CD4-positive, alpha-beta T cell (primary cell): ENCODE results near the gene CGB2. TPM values are rescaled to one million over a fixed set of nuclear protein-coding genes. Genes with fewer than 3 reads are reported as not detected.
"Not testable (repeated sequence)": the region's sequence is repeated elsewhere in the genome, so short reads cannot be mapped to it uniquely, and the experiment has no call there.

Source experiments
- ATAC-seq: fragments of 200-7000 bp; cut with Tn5 transposase; one replicate; pipeline ENCODE4 v1.10.0; 2022; ENCODE audit warnings: mild to moderate bottlenecking; ENCODE audit not compliant: poor library complexity
- CTCF ChIA-PET: fragments of 350-600 bp; sonication (Branson Sonifier 250); formaldehyde crosslinking; loops from one replicate; lab custom pipeline; 2021; ENCODE audit warnings: antibody characterized with exemption, inconsistent platforms; lab: Charles Lee
- POLR2A ChIA-PET: fragments of 350-600 bp; sonication (Branson Sonifier 250); formaldehyde crosslinking; loops from one replicate; lab custom pipeline; 2021; ENCODE audit warnings: antibody characterized with exemption, inconsistent platforms; lab: Charles Lee
- DNase-seq, 14 experiments: peaks; one replicate each; pipeline ENCODE4 v3.0.0-alpha.2; 2013 to 2020; ENCODE audit warnings: mixed read lengths in 2 of 14
- H3K27ac ChIP-seq, 2 donors: one replicate each; pipeline versions ENCODE4 v1.5.1 to v1.7.0; 2013; ENCODE audit warnings: low read length in 2 of 2, low read depth in 1 of 2, mild to moderate bottlenecking in 1 of 2
- H3K27me3 ChIP-seq, 2 experiments: 1 replicate in 1 of 2; 2 replicates in 1 of 2; pipeline versions ENCODE4 v1.6.1 to v1.7.0; 2013; ENCODE audit warnings: low read length in 2 of 2, control low read depth in 1 of 2, mild to moderate bottlenecking in 1 of 2, moderate library complexity in 1 of 2; ENCODE audit not compliant: insufficient read depth in 2 of 2, control insufficient read depth in 1 of 2
- H3K36me3 ChIP-seq: one replicate; pipeline ENCODE4 v1.6.1; 2013; ENCODE audit warnings: low read length, control low read depth; ENCODE audit not compliant: insufficient read depth
- H3K4me1 ChIP-seq: one replicate; pipeline ENCODE4 v1.6.1; 2013; ENCODE audit warnings: low read length, control low read depth; ENCODE audit not compliant: insufficient read depth
- H3K4me3 ChIP-seq: one replicate; pipeline ENCODE4 v1.5.1; 2013; ENCODE audit warnings: mild to moderate bottlenecking, low read length, moderate library complexity
- H3K9me3 ChIP-seq, 2 experiments: 1 replicate in 1 of 2; 2 replicates in 1 of 2; pipeline versions ENCODE4 v1.6.1 to v1.7.0; 2013; ENCODE audit warnings: low read length in 2 of 2, mild to moderate bottlenecking in 2 of 2, control low read depth in 1 of 2, moderate library complexity in 1 of 2; ENCODE audit not compliant: control insufficient read depth in 1 of 2, insufficient read depth in 1 of 2
- H3K27ac Mint-ChIP-seq: one replicate; pipeline ENCODE4 v1.8.0; 2020; ENCODE audit warnings: mixed read lengths
- H3K27me3 Mint-ChIP-seq: one replicate; pipeline ENCODE4 v1.8.0; 2021; ENCODE audit warnings: mixed read lengths
- H3K36me3 Mint-ChIP-seq: one replicate; pipeline ENCODE4 v1.8.0; 2021; ENCODE audit warnings: low read depth, mixed read lengths
- H3K4me1 Mint-ChIP-seq: one replicate; pipeline ENCODE4 v1.8.0; 2021; ENCODE audit warnings: low read depth, mixed read lengths
- H3K4me3 Mint-ChIP-seq: one replicate; pipeline ENCODE4 v1.8.0; 2020; ENCODE audit warnings: mild to moderate bottlenecking, mixed read lengths
- H3K9me3 Mint-ChIP-seq: one replicate; pipeline ENCODE4 v1.8.0; 2020; ENCODE audit warnings: mixed read lengths
- CTCF ChIP-seq: fragments of 200-600 bp; IDR thresholded peaks from one replicate; pipeline ENCODE4 v1.8.0; 2022; ENCODE audit warnings: antibody characterized with exemption, mild to moderate bottlenecking
- intact Hi-C, 2 experiments: fragments of 100-400 bp; cut with DNase I in 1 of 2; cut with micrococcal nuclease in 1 of 2; formaldehyde crosslinking; loops; one replicate each; pipeline versions ENCODE4 v1.15.1 to v1.9.0; 2023 to 2025; cut with DNase I, micrococcal nuclease
- total RNA-seq, 174 experiments: library from RNA in 2 of 174; stranded (reverse) in 2 of 174; gene quantifications; one replicate each; pipeline ENCODE4 v1.2.3 and lab custom pipeline; 2021 to 2026

CGB2 gene
- total RNA-seq, 2 experiments from 2014 or later: not detected

GRCh38 chr19:49056101-49056901 lies 24.6 kb downstream of the CGB2 start:
- DNase-seq: peak in 11 of 14 experiments; percentile 19 to 71 (median 50)
- peak; percentile 71 for ATAC-seq
- H3K36me3 Mint-ChIP-seq: no peaks in the 10 kb centered on the region
- H3K4me3 ChIP-seq: peak overlapping the region; percentile 59
- peaks cover 0 to 16% of the 10 kb centered on the region in 2 experiments for H3K9me3 ChIP-seq
- H3K27ac ChIP-seq: no peak overlapping the region
- peaks cover 25 to 32% of the 10 kb centered on the region in 2 experiments for H3K27me3 ChIP-seq
- H3K27ac Mint-ChIP-seq: no peak overlapping the region
- H3K4me1 Mint-ChIP-seq: peaks cover 21% of the 10 kb centered on the region
- peaks cover 48% of the 10 kb centered on the region for H3K27me3 Mint-ChIP-seq
- CTCF ChIA-PET: interaction anchor here (0.5 to 2.3 kb wide), 5 partner anchors 37 to 574 kb away, joined by 3 to 8 read pairs (median 3); partner anchors contain the start of gene LIN7B
- H3K36me3 ChIP-seq: no peaks in the 10 kb centered on the region
- no peaks in the 10 kb centered on the region for H3K9me3 Mint-ChIP-seq
- TF ChIP-seq CTCF: peak; percentile 39
- H3K4me1 ChIP-seq: peaks cover 26% of the 10 kb centered on the region
- H3K4me3 Mint-ChIP-seq: peak overlapping the region; percentile 89
- POLR2A ChIA-PET: interaction anchor here (0.8 to 2.1 kb wide), 3 partner anchors 15 to 63 kb away, joined by 3 to 4 read pairs (median 3); partner anchors contain the start of genes LIN7B and RUVBL2
- intact Hi-C loops: loop anchor here in 1 of 2 experiments (5.0 kb wide), 1 partner anchor 39 kb away; the partner anchor contains the start of gene LHB

- intact Hi-C loops: loop anchor here in 1 of 2 experiments (5.0 kb wide), 1 partner anchor 40 kb away; the partner anchor contains the start of gene LHB
- not testable (repeated sequence) for H3K36me3 ChIP-seq, H3K36me3 Mint-ChIP-seq, H3K27ac ChIP-seq, H3K27ac Mint-ChIP-seq, H3K9me3 Mint-ChIP-seq
- ATAC-seq: peak; percentile 12
- Mint-ChIP-seq H3K27me3 (peaks cover 51% of the 10 kb centered on the region), H3K4me1 (peaks cover 21% of the 10 kb centered on the region), H3K4me3 (peak overlapping the region; percentile 89)
- Histone ChIP-seq H3K4me3 (peak overlapping the region; percentile 59), H3K9me3 (peaks cover 0 to 20% of the 10 kb centered on the region in 2 experiments), H3K4me1 (peaks cover 26% of the 10 kb centered on the region), H3K27me3 (peaks cover 26 to 36% of the 10 kb centered on the region in 2 experiments)
- peak in 1 of 14 experiments; percentile 8 for DNase-seq
- ChIA-PET POLR2A (interaction anchor here (1.1 to 2.1 kb wide), 3 partner anchors 15 to 64 kb away, joined by 3 to 4 read pairs (median 4); partner anchors contain the start of genes GYS1 and RUVBL2), CTCF (interaction anchor here (0.5 to 2.3 kb wide), 5 partner anchors 38 to 574 kb away, joined by 3 to 8 read pairs (median 3); partner anchors contain the start of gene LIN7B)
Observed at GRCh38 chr19:49056902-49057596, 25.4 kb downstream of the CGB2 start.

- H3K27ac Mint-ChIP-seq: no peak within 1 kb of the TSS
- H3K4me3 ChIP-seq: peak within 1 kb of the TSS; percentile 59
- peak within 1 kb of the TSS; percentile 89 for H3K4me3 Mint-ChIP-seq
- H3K4me1 ChIP-seq: peaks cover 26% of the 10 kb centered on the region
- H3K4me1 Mint-ChIP-seq: peaks cover 21% of the 10 kb centered on the region
- ATAC-seq (peak; percentile 28), DNase-seq (peak in 11 of 14 experiments; percentile 15 to 68 (median 42))
- peaks cover 26 to 36% of the 10 kb centered on the region in 2 experiments for H3K27me3 ChIP-seq
- H3K27me3 Mint-ChIP-seq: peaks cover 51% of the 10 kb centered on the region
- TF ChIP-seq CTCF: no peak
- H3K9me3 Mint-ChIP-seq: no peaks in the 10 kb centered on the region
- H3K36me3 Mint-ChIP-seq: no peaks in the 10 kb centered on the region
- H3K27ac ChIP-seq: no peak within 1 kb of the TSS
- peaks cover 0 to 20% of the 10 kb centered on the region in 2 experiments for H3K9me3 ChIP-seq
- intact Hi-C loops: loop anchor here in 1 of 2 experiments (5.0 kb wide), 1 partner anchor 40 kb away; the partner anchor contains the start of gene LHB
- ChIA-PET POLR2A (interaction anchor here (0.6 to 2.1 kb wide), 3 partner anchors 14 to 64 kb away, joined by 3 to 4 read pairs (median 4); partner anchors contain the start of genes GYS1 and RUVBL2), CTCF (interaction anchor here (0.9 to 2.3 kb wide), 2 partner anchors 56 to 64 kb away, joined by 3 to 8 read pairs; partner anchors contain the start of genes GYS1, LIN7B and RUVBL2)
- no peaks in the 10 kb centered on the region for H3K36me3 ChIP-seq
Observed at GRCh38 chr19:49057636-49058234, 26.0 kb downstream of the CGB2 start, which contains the start of gene CGB7. Gene CGB7, minus strand, starts transcription at chr19:49057749. Its CDS starts 2,374 bp downstream, at chr19:49055375.
